PC-3 (cell line): ENCODE measurements around the gene IZUMO1.

Experiments used
- CTCF ChIP-seq: fragments of 300-600 bp; sonication (generic); conservative IDR thresholded peaks from 2 replicates; pipeline ENCODE4 v1.5.1; 2017; ENCODE audit warnings: antibody characterized with exemption, low read depth, mild to moderate bottlenecking, low read length
- EZH2 ChIP-seq: fragments of 300-600 bp; sonication (generic); IDR thresholded peaks from one replicate; pipeline ENCODE4 v1.6.1; 2017; ENCODE audit warnings: antibody characterized with exemption, mild to moderate bottlenecking, low read length; ENCODE audit not compliant: unreplicated experiment
- EZH2phosphoT487 ChIP-seq: fragments of 300-600 bp; sonication (generic); IDR thresholded peaks from 2 replicates; pipeline ENCODE4 v1.6.1; 2018; ENCODE audit warnings: mild to moderate bottlenecking, antibody characterized with exemption, low read length, borderline replicate concordance

- TF ChIP-seq CTCF (no peak), EZH2phosphoT487 (no peak), EZH2 (no peak)
Observed at GRCh38 chr19:48746738-48747575, at the start of gene IZUMO1.
